Naive B cell (primary cell): Measurements from ENCODE around the gene MSH3. TPM values are rescaled to one million over a fixed set of nuclear protein-coding genes. Genes with fewer than 3 reads are reported as not detected.

ENCODE experiments used
- ATAC-seq, 2 donors: fragments of 150-1000 bp; cut with Tn5 transposase; 2 replicates each; pipeline ENCODE4 v1.10.0; 2021; ENCODE audit warnings: low read depth in 2 of 2, mild to moderate bottlenecking in 2 of 2, moderate library complexity in 2 of 2
- DNase-seq: peaks from one replicate; pipeline ENCODE4 v3.0.0; 2022
- H3K27ac Mint-ChIP-seq, 6 donors: one replicate each; pipeline ENCODE4 v1.8.0; 2020 to 2022; ENCODE audit warnings: mild to moderate bottlenecking in 6 of 6, mixed read lengths in 6 of 6, moderate library complexity in 5 of 6, inconsistent platforms in 2 of 6
- H3K27me3 Mint-ChIP-seq, 3 donors: one replicate each; pipeline ENCODE4 v1.8.0; 2021 to 2022; ENCODE audit warnings: mixed read lengths in 3 of 3, mild to moderate bottlenecking in 1 of 3
- H3K36me3 Mint-ChIP-seq, 2 donors: one replicate each; pipeline ENCODE4 v1.8.0; 2020 to 2022; ENCODE audit warnings: mixed read lengths in 2 of 2, inconsistent platforms in 1 of 2, mild to moderate bottlenecking in 1 of 2
- H3K4me1 Mint-ChIP-seq, 3 donors: one replicate each; pipeline ENCODE4 v1.8.0; 2020 to 2022; ENCODE audit warnings: mixed read lengths in 3 of 3, inconsistent platforms in 1 of 3, mild to moderate bottlenecking in 1 of 3, moderate library complexity in 1 of 3
- H3K4me3 Mint-ChIP-seq, 8 donors: one replicate each; pipeline ENCODE4 v1.8.0; 2020 to 2022; ENCODE audit warnings: mild to moderate bottlenecking in 8 of 8, mixed read lengths in 8 of 8, moderate library complexity in 8 of 8, inconsistent platforms in 2 of 8
- H3K9me3 Mint-ChIP-seq, 7 donors: one replicate each; pipeline ENCODE4 v1.8.0; 2020 to 2022; ENCODE audit warnings: mixed read lengths in 7 of 7, mild to moderate bottlenecking in 5 of 7, inconsistent platforms in 2 of 7, moderate library complexity in 1 of 7
- polyA plus RNA-seq, 6 donors: library from polyadenylated mRNA; unstranded; fragments of 300-500 nt; fragmentation: Illumina TruSeq; gene quantifications; one replicate each; pipeline ENCODE4 v1.2.3, GENCODE V29; 2021; ENCODE audit warnings: low read depth in 6 of 6

MSH3 gene
- polyA plus RNA-seq, 6 donors from 2014 or later, result 12.4 to 14.8 (median 12.9) TPM

DNA sequence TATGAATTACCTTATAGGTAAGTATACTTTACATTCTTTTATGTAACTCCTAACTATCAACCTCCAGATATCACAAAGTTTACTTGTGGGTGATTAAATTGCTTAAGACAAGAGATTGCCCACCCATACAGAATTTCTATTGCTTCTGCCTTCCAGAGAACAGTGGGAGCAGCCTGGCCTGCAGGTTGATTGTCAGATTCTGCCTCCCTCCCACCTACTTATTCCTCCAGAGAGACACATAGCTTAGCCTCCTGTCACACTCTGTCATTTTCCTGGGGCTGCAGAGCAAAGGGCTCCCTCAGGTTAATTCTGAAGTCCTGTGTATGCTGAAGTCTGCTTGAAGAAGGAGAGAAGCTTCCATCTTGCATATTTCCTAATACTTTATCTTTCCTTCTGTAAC lies 48.8 kb downstream of the MSH3 start:
- Mint-ChIP-seq H3K27me3 (no peaks in the 10 kb centered on the region), H3K4me1 (peaks cover 19 to 21% (median 21%) of the 10 kb centered on the region in 3 donors), H3K36me3 (peaks cover 16 to 25% of the 10 kb centered on the region in 2 donors), H3K9me3 (no peaks in the 10 kb centered on the region), H3K4me3 (peak overlapping the region in 4 of 8 donors; percentile 17 to 55 (median 38)), H3K27ac (peak overlapping the region in 5 of 6 donors; percentile 4 to 88 (median 65))
- ATAC-seq (no peak), DNase-seq (no peak)

DNA sequence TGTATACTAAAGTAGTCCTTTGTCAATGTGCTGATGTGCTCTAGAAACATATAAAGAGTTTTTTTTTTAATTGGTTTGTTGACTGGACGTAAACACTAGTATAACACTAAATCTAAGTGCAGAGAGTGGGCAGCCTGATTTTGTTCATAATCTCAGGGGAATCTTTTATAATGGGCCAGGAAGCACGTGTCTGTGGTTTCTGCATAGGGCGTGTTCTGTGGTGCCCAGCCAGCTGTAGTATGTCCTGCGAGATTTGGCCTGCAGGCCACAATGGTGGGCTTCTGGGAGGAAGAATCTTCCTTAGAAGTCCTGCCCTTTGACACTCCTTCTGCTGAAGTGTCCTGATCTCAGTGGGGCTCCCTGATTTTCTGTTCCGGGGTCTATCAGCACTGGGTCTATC lies 49.3 kb downstream of the MSH3 start:
- DNase-seq, result no peak
- H3K36me3 Mint-ChIP-seq, result peaks cover 13 to 23% of the 10 kb centered on the region in 2 donors
- peaks cover 19 to 21% (median 21%) of the 10 kb centered on the region in 3 donors for H3K4me1 Mint-ChIP-seq
- H3K27ac Mint-ChIP-seq, result peak overlapping the region in 5 of 6 donors; percentile 4 to 88 (median 67)
- no peaks in the 10 kb centered on the region for H3K9me3 Mint-ChIP-seq
- peak; percentile 20 for ATAC-seq
- H3K27me3 Mint-ChIP-seq, result no peaks in the 10 kb centered on the region
- H3K4me3 Mint-ChIP-seq, result peak overlapping the region in 6 of 8 donors; percentile 17 to 55 (median 26)

DNA sequence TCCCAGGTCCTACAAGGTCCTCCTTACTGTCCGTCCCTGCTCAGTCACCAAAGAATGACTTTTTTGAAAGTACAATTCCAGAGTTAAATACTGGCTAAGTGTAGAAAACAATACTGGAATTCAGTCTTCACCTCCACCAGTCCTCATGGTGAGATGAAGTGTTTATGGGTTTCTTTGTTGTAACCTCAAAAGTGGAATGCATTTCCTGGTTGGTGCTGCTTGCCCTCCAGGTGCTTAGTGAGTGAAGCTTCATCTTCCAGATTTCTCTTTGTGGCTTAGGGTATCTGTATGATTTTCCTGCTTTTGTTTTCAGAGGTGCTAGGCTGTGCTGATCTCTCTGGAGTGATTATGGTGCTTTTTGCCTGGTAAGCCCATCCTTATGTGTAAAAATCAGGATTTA lies 49.8 kb downstream of the MSH3 start:
- Mint-ChIP-seq H3K27ac (peak overlapping the region in 2 of 6 donors; percentile 4 to 49), H3K4me3 (peak overlapping the region in 3 of 8 donors; percentile 17 to 55 (median 23)), H3K4me1 (peaks cover 19 to 21% (median 21%) of the 10 kb centered on the region in 3 donors), H3K36me3 (peaks cover 13 to 23% of the 10 kb centered on the region in 2 donors), H3K27me3 (no peaks in the 10 kb centered on the region), H3K9me3 (no peaks in the 10 kb centered on the region)
- ATAC-seq (no peak), DNase-seq (no peak)

GRCh38 chr5:80705216-80705769 lies 50.8 kb downstream of the MSH3 start:
- no peaks in the 10 kb centered on the region for H3K9me3 Mint-ChIP-seq
- H3K4me3 Mint-ChIP-seq, result no peak overlapping the region
- no peaks in the 10 kb centered on the region for H3K27me3 Mint-ChIP-seq
- peaks cover 13 to 29% of the 10 kb centered on the region in 2 donors for H3K36me3 Mint-ChIP-seq
- peak overlapping the region in 2 of 6 donors; percentile 12 to 16 for H3K27ac Mint-ChIP-seq
- ATAC-seq (no peak), DNase-seq (no peak)
- peaks cover 19 to 21% (median 21%) of the 10 kb centered on the region in 3 donors for H3K4me1 Mint-ChIP-seq

DNA sequence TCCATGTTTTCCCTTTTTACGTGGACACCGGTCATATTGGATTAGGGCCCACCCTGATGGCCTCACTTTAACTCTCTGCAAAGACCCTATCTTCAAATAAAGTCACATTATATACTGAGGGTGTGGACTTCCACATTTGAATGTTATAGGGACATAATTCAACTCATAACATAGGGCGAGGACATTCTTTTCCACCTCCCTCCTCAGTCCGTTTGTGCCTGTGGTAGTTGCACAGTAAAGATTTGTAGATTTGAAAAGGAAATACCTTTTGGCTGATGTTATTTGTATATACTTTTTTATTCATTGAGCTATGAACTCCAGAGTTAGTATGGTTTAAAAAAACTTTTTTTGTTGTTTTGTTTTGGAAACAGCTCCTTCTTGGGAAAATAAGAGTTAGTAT lies 51.3 kb downstream of the MSH3 start:
- H3K27me3 Mint-ChIP-seq, result no peaks in the 10 kb centered on the region
- peak overlapping the region in 2 of 6 donors; percentile 11 to 22 for H3K27ac Mint-ChIP-seq
- H3K4me1 Mint-ChIP-seq, result peaks cover 19 to 21% (median 21%) of the 10 kb centered on the region in 3 donors
- no peaks in the 10 kb centered on the region for H3K9me3 Mint-ChIP-seq
- H3K36me3 Mint-ChIP-seq, result peaks cover 13 to 29% of the 10 kb centered on the region in 2 donors
- ATAC-seq (no peak), DNase-seq (no peak)
- no peak overlapping the region for H3K4me3 Mint-ChIP-seq

DNA sequence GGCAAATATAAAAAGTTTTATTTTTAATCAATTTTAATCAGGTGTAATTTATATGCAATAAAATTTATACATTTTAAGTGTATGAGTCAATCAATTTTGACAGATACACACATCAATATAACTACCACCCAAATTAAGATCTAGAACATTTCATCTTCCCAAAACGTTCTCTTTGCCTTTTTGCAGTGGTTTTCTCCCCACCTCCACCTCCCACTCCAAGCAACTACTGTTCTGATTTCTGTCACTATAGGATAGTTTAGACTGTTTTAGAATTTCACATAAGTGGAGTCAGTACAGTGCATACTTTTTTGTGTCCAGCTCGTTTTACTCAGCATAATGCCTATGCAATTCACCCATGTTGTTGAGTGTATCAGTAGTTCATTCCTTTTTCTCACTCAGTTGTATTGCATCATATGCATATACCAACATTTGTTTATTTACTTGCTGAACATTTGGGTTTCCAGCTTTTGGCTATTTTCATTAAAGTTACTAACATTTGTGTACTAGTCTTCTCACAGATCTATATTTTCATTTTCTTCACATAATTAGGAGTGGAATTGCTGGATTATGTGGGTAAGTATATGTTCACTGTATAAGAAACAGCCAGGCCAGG lies 52.5 kb downstream of the MSH3 start:
- no peak for ATAC-seq
- no peak for DNase-seq
- no peak overlapping the region for H3K4me3 Mint-ChIP-seq
- H3K27me3 Mint-ChIP-seq, result no peaks in the 10 kb centered on the region
- H3K9me3 Mint-ChIP-seq, result no peaks in the 10 kb centered on the region
- peaks cover 19 to 21% (median 21%) of the 10 kb centered on the region in 3 donors for H3K4me1 Mint-ChIP-seq
- peaks cover 5 to 19% of the 10 kb centered on the region in 2 donors for H3K36me3 Mint-ChIP-seq
- no peak overlapping the region for H3K27ac Mint-ChIP-seq

- Mint-ChIP-seq H3K4me3 (no peak overlapping the region), H3K9me3 (no peaks in the 10 kb centered on the region), H3K36me3 (peaks cover 0 to 16% of the 10 kb centered on the region in 2 donors), H3K27ac (no peak overlapping the region), H3K27me3 (no peaks in the 10 kb centered on the region), H3K4me1 (peaks cover 17 to 21% (median 19%) of the 10 kb centered on the region in 3 donors)
- no peak for DNase-seq
- ATAC-seq, result no peak
Observed at GRCh38 chr5:80707645-80708044, 53.2 kb downstream of the MSH3 start.

- Mint-ChIP-seq H3K27me3 (no peaks in the 10 kb centered on the region), H3K36me3 (peaks cover 9 to 23% of the 10 kb centered on the region in 2 donors), H3K4me3 (no peak overlapping the region), H3K27ac (peak overlapping the region in 2 of 6 donors; percentile 54 to 65), H3K9me3 (peaks cover 0 to 2% (median 0%) of the 10 kb centered on the region in 7 donors), H3K4me1 (peaks cover 5 to 9% (median 6%) of the 10 kb centered on the region in 3 donors)
- ATAC-seq (no peak), DNase-seq (no peak)
Observed at GRCh38 chr5:80711216-80711615, 56.8 kb downstream of the MSH3 start.

DNA sequence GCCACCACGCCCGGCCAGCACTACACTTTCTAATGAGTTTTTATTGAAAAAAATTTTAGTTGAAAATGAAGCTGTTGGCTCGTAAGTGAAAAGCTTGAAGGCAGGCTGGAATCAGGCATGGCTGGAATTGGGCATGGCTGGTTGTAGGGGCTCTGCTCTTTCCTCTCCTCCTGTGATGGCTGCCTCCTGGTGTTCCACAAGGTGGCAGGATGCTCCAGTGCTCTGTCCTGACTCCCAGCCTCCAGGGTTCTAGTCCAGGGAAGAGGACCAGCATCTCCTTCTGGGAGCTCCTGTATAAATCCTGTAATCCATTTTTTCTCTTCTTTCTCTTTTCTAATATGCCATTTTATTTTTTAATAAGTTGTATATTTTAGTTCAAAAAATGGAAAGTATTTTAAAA lies 57.5 kb downstream of the MSH3 start:
- Mint-ChIP-seq H3K4me1 (peaks cover 5 to 9% (median 6%) of the 10 kb centered on the region in 3 donors), H3K36me3 (peaks cover 9 to 23% of the 10 kb centered on the region in 2 donors)

DNA sequence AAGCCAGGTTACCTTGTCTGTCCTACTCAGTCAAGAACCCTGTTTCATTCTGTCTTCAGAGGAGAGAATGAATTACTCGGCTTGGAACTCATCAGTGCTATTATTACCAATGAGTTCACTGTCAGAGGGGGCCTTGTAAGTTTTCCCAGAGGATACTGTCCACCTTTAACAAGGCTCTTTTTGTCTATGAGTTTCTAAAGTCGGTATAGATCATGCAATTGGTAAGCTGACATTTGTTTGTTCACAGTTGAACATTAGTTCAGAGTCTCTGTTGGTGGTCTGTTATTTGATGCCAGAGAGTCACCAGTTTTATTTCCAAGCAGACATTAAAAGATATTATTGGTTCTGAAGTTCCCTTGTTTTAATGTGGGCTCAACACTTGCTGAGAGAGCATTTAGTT lies 58.5 kb downstream of the MSH3 start:
- Mint-ChIP-seq H3K4me1 (peaks cover 5 to 9% (median 6%) of the 10 kb centered on the region in 3 donors), H3K36me3 (peaks cover 9 to 27% of the 10 kb centered on the region in 2 donors), H3K27ac (no peak overlapping the region), H3K9me3 (peaks cover 0 to 3% (median 0%) of the 10 kb centered on the region in 7 donors), H3K27me3 (no peaks in the 10 kb centered on the region), H3K4me3 (no peak overlapping the region)
- ATAC-seq (no peak), DNase-seq (no peak)

More for the DNA sequence above, 57.5 kb downstream of the MSH3 start:
- H3K27me3 Mint-ChIP-seq, result no peaks in the 10 kb centered on the region
- H3K9me3 Mint-ChIP-seq, result peaks cover 0 to 2% (median 0%) of the 10 kb centered on the region in 7 donors
- H3K4me3 Mint-ChIP-seq, result no peak overlapping the region
- peak overlapping the region in 1 of 6 donors; percentile 65 for H3K27ac Mint-ChIP-seq
- ATAC-seq (no peak), DNase-seq (no peak)

GRCh38 chr5:80713631-80714030 lies 59.2 kb downstream of the MSH3 start:
- Mint-ChIP-seq H3K27ac (no peak overlapping the region), H3K36me3 (peaks cover 9 to 27% of the 10 kb centered on the region in 2 donors), H3K27me3 (no peaks in the 10 kb centered on the region), H3K4me1 (peaks cover 5 to 9% (median 6%) of the 10 kb centered on the region in 3 donors), H3K9me3 (peaks cover 0 to 3% (median 0%) of the 10 kb centered on the region in 7 donors), H3K4me3 (no peak overlapping the region)
- no peak for ATAC-seq
- no peak for DNase-seq

DNA sequence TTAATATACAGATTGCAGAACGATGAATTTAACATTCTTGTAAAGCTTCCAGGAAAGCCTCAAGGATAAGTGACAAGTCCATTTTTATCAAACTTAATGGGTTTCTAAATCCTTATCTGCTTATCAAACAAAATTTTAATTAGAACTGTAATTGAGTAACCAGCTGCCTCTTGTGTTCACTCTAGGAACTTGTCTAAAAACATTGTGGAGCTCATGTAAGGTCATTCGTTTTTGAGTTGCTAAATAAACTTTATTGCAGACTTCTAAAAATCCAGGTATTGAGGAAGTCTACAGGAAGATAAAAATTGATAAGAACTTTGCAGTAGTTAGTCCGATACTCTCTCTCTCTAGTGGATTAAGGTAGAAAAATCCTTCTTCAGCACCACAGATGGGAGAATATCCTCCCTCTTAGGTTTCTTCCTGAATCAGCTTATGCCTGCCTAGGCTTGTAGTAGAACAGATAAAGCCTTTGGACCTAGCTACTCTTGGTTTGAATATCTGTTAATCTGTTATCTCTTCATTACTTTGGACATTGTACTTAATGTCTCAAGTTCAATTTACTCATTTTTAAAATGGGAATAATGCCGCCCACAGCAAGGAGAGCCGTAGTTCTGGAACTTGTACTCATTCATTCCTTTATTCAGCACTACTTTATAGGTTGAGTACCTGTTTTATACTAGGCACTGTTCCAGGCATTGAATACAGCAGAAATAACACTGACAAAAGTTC lies 60.3 kb downstream of the MSH3 start:
- no peak overlapping the region for H3K27ac Mint-ChIP-seq
- no peaks in the 10 kb centered on the region for H3K27me3 Mint-ChIP-seq
- ATAC-seq, result no peak
- peaks cover 14 to 28% of the 10 kb centered on the region in 2 donors for H3K36me3 Mint-ChIP-seq
- peaks cover 5 to 9% (median 6%) of the 10 kb centered on the region in 3 donors for H3K4me1 Mint-ChIP-seq
- DNase-seq, result no peak
- H3K9me3 Mint-ChIP-seq, result peaks cover 0 to 5% (median 3%) of the 10 kb centered on the region in 7 donors
- no peak overlapping the region for H3K4me3 Mint-ChIP-seq

DNA sequence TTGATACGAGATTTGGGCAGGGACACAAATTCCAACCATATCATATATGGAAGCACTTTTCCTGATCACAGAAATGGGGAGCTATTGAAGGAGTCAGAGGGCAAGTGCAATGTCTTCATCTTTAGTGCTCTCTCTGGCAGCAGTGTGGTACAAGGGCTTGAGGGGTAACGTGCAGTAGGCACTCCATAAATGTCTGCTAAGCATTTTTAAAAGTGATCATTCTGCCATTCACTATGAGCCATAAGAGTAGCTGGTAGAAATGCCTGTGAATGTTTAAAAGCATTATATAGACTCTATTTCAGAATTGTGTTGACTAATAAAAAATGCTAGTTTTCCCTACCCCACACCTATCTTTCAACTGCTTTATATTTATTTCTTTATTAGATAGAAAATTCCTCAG lies 61.4 kb downstream of the MSH3 start:
- Mint-ChIP-seq H3K4me3 (no peak overlapping the region), H3K36me3 (peaks cover 26 to 35% of the 10 kb centered on the region in 2 donors), H3K27me3 (no peaks in the 10 kb centered on the region), H3K9me3 (peaks cover 3 to 13% (median 7%) of the 10 kb centered on the region in 7 donors), H3K4me1 (peaks cover 5 to 9% (median 6%) of the 10 kb centered on the region in 3 donors), H3K27ac (peak overlapping the region in 1 of 6 donors; percentile 52)
- no peak for DNase-seq
- ATAC-seq, result no peak
